Lower lobe of right lung (tissue), 2 donors: Measurements from ENCODE around the gene CCDC102B. TPM values are rescaled to one million over a fixed set of nuclear protein-coding genes. Genes with fewer than 3 reads are reported as not detected.

Source experiments
- ATAC-seq, 2 donors: fragments of 200-7000 bp; cut with Tn5 transposase; one replicate each; pipeline ENCODE4 v1.9.1; 2020 to 2022; ENCODE audit warnings: mild to moderate bottlenecking in 2 of 2, moderate library complexity in 2 of 2
- DNase-seq: peaks from one replicate; pipeline ENCODE4 v3.0.0-alpha.2; 2020
- H3K27ac ChIP-seq: fragments of 200-600 bp; one replicate; pipeline ENCODE4 v1.8.0; 2022
- H3K27me3 ChIP-seq: fragments of 200-600 bp; one replicate; pipeline ENCODE4 v1.8.0; 2022; ENCODE audit warnings: low read depth
- H3K36me3 ChIP-seq: fragments of 200-600 bp; one replicate; pipeline ENCODE4 v1.8.0; 2022; ENCODE audit warnings: mild to moderate bottlenecking
- H3K4me1 ChIP-seq: fragments of 200-600 bp; one replicate; pipeline ENCODE4 v1.8.0; 2022
- H3K4me3 ChIP-seq: fragments of 200-600 bp; one replicate; pipeline ENCODE4 v1.8.0; 2022; ENCODE audit warnings: mild to moderate bottlenecking
- H3K9me3 ChIP-seq: fragments of 200-600 bp; one replicate; pipeline ENCODE4 v1.8.0; 2022
- intact Hi-C: fragments of 100-400 bp; cut with DNase I; formaldehyde crosslinking; loops from one replicate; pipeline ENCODE4 v1.11.0; 2022
- total RNA-seq: library from RNA; stranded (reverse); fragmentation: NEBNext Ultra II Directional; extraction: Animal tissue kit (Norgen Biotek cat#: 25700); gene quantifications from one replicate; pipeline ENCODE4 v1.2.1, GENCODE V29; 2021
- TF ChIP-seq, protein P1 (sequence below): fragments of 200-600 bp; IDR thresholded peaks from one replicate; pipeline ENCODE4 v1.8.0; 2022; ENCODE audit warnings: antibody characterized with exemption, mild to moderate bottlenecking
- donor health status: DM: no; HTN: yes; CAD: no; lungs with severe emphysema.

Gene CCDC102B
- total RNA-seq, 1 donor from 2014 or later = 29.4 TPM

DNA sequence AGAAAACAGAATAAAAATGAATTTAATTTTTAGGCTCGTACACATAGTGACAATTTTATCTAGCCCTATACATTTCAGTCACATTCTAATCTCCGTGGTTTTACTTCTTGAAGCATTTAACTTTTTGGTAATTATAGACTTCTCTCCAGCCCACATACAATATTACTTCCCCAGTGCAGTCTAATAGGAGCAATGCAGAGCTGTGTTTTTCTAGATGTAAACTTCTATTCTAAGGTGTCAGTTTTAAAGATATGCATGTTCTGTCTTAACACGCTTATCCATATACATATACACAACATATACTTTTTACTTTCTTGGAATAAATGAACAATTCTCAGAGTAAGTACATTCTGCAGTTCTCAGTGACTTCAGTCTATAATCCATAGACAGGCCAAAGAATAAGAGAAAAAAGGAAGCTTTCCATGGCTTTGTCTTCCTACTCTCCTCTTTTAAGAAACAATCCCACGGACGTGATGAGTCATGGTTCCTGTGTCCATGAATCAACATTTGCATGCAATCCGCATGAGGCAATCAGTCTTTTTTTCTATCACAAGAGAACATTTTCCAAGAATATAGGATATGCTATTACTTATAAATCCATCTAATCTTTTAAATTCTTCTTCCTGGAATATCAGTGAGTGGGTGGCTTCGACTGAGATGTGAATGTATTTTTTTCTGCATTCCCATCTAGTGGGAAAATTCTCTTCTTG is 42.8 kb downstream of the CCDC102B start:
- intact Hi-C loops = no loop called here
- ATAC-seq (peak; percentile 56 to 59), DNase-seq (no peak)

DNA sequence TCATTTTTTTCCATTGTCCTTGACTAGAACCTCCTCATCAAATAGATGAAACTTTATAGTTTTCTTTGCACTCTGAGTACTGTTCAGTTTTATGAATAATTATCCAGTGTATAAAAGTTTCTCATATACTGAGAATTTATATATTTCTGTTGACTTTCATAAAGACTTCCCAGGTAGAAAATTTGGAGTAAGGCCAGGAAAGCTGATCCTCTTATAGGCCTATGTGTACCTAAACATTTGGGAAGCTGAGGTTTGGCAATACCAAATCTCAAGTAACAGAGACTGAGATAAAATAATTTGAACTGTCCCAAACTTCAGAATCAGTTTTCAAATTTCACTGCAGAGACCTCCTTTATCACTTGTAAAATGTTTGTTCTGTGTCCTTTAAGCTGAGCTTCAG is 43.4 kb downstream of the CCDC102B start:
- no peak for ATAC-seq
- Histone ChIP-seq H3K9me3 (no peaks in the 10 kb centered on the region), H3K4me3 (no peak overlapping the region), H3K27me3 (no peaks in the 10 kb centered on the region), H3K4me1 (peaks cover 15% of the 10 kb centered on the region), H3K36me3 (no peaks in the 10 kb centered on the region), H3K27ac (peak overlapping the region; percentile 7)
- TF ChIP-seq, protein P1, sequence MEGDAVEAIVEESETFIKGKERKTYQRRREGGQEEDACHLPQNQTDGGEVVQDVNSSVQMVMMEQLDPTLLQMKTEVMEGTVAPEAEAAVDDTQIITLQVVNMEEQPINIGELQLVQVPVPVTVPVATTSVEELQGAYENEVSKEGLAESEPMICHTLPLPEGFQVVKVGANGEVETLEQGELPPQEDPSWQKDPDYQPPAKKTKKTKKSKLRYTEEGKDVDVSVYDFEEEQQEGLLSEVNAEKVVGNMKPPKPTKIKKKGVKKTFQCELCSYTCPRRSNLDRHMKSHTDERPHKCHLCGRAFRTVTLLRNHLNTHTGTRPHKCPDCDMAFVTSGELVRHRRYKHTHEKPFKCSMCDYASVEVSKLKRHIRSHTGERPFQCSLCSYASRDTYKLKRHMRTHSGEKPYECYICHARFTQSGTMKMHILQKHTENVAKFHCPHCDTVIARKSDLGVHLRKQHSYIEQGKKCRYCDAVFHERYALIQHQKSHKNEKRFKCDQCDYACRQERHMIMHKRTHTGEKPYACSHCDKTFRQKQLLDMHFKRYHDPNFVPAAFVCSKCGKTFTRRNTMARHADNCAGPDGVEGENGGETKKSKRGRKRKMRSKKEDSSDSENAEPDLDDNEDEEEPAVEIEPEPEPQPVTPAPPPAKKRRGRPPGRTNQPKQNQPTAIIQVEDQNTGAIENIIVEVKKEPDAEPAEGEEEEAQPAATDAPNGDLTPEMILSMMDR = no peak
- DNase-seq = no peak
- intact Hi-C loops = no loop called here

More for the DNA sequence above, 42.8 kb downstream of the CCDC102B start:
- H3K27ac ChIP-seq = no peak overlapping the region
- no peaks in the 10 kb centered on the region for H3K9me3 ChIP-seq
- no peaks in the 10 kb centered on the region for H3K36me3 ChIP-seq
- H3K4me3 ChIP-seq = no peak overlapping the region
- TF ChIP-seq, protein P1 = no peak
- H3K27me3 ChIP-seq = no peaks in the 10 kb centered on the region
- peaks cover 15% of the 10 kb centered on the region for H3K4me1 ChIP-seq

DNA sequence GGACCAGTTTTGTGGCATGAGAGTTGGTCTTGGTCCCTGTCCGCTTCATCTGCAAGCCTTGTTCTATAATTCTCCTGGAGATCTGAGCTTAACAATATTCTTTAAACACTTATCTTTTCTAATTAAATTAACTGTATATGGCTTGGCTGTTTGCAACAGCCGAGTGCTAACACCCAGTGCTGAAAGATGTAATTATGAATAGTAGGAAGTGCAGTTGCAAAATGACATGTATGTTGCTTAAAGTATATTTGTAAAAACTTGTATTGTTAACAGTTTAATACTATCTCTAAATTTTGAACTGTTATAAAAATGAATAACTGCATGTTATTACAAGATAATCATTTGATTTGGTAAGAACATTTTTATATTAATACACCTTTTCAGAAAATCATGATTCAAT is 45.1 kb downstream of the CCDC102B start:
- no peaks in the 10 kb centered on the region for H3K9me3 ChIP-seq
- H3K4me1 ChIP-seq = peaks cover 15% of the 10 kb centered on the region
- no peaks in the 10 kb centered on the region for H3K36me3 ChIP-seq

DNA sequence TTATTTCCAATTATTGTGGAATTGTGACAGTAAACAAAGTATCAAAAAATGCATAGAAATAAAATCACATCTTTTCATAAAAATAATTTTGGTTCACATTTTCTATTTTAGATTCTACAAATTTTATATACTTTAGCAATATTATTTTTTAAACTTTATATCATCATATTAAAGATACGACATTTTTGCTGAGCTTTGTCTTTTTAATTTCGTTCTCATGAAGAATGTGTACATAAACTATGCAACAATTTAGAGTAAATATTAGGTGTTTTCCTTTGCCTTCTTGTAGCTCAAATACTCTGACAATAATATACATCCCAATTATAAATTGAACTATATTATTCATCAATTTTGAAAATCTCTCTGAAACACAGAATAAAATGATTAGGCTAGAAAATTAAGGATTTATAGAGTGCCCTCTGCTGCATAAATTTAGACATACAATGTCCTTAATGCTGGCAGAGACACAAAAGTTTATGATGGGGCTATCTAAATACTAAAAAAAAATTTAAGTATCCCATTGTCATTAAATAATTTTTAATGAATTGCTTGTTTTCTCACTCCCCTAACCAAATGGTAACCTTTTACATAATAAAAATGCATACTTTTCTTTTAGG is 45.7 kb downstream of the CCDC102B start:
- no peak overlapping the region for H3K4me3 ChIP-seq
- intact Hi-C loops = no loop called here
- no peak for ATAC-seq

More for the DNA sequence above, 45.1 kb downstream of the CCDC102B start:
- no peaks in the 10 kb centered on the region for H3K27me3 ChIP-seq
- intact Hi-C loops = no loop called here
- no peak for DNase-seq
- TF ChIP-seq, protein P1 = no peak
- no peak overlapping the region for H3K4me3 ChIP-seq
- no peak for ATAC-seq
- H3K27ac ChIP-seq = no peak overlapping the region

DNA sequence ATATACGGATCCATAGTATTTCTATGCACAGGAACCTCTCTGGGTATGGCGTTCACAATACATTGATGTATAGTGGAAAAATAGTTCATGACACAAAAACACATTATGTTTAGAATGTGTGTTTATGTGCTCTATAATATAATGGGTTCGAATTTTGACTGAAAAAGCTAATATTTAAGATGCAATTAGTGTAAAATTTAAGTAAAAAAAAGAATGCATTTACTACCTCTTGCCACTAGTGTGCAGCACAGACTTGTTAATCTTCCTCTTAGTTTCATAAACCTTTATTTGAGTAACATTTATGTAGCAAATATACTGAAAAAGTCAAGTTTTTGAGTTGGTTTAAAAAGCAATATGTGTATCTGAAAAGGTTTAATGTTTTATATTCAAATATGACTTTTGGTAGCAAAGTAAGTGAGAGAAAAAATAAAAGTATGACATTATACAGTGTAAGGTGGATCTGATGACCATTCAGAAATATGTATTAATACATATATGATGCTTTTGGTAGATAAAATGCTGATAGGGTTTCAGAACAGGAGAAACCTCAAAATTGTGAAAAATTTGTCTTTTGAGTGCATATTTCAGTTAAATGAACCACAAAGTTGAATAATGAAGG is 49.4 kb downstream of the CCDC102B start:
- Histone ChIP-seq H3K27me3 (no peaks in the 10 kb centered on the region), H3K36me3 (no peaks in the 10 kb centered on the region), H3K4me3 (no peak overlapping the region), H3K4me1 (no peaks in the 10 kb centered on the region), H3K9me3 (no peaks in the 10 kb centered on the region), H3K27ac (no peak overlapping the region)
- TF ChIP-seq, protein P1 = peak; percentile 48
- no peak for DNase-seq
- ATAC-seq = no peak
- intact Hi-C loops = no loop called here

More for the DNA sequence above, 45.7 kb downstream of the CCDC102B start:
- TF ChIP-seq, protein P1 = no peak
- Histone ChIP-seq H3K27ac (no peak overlapping the region), H3K4me1 (peaks cover 15% of the 10 kb centered on the region), H3K9me3 (no peaks in the 10 kb centered on the region), H3K27me3 (no peaks in the 10 kb centered on the region), H3K36me3 (no peaks in the 10 kb centered on the region)
- DNase-seq = no peak
